ENCODE measurements around the gene SPC24. TPM values are rescaled to one million over a fixed set of nuclear protein-coding genes. Genes with fewer than 3 reads are reported as not detected.
"Not testable (repeated sequence)": the region's sequence is repeated elsewhere in the genome, so short reads cannot be mapped to it uniquely, and the experiment has no call there.

The SPC24 gene
- total RNA-seq, 4 donors from 2014 or later: 0.24 to 1.1 (median 0.78) TPM; not detected in 1

DNA sequence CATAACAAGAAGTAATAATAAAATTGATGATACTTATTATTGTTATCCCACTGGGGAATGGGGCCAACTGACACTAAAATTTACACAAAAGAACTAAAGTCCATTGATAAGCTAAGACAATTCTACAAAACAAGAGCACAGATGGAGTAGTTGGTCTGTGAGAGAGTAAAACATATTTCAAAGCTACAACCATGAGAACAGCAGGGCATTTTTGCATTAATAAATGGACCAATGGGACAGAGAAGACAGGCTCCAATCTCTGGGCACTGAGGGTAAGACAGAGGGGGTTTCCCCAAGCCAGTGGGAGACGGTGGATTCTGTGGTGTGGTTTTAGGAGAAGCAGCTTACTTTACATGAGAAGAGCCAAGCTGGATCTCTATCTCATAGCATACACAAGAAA, 27.4 kb upstream of the SPC24 start:
- 85 to 100% methylated on average over 1 of the region's 1 CpG for WGBS, 2 donors
- TF ChIP-seq POLR2A (IDR thresholded peaks at IDR 0.05): no peak
- TF ChIP-seq, protein P1, sequence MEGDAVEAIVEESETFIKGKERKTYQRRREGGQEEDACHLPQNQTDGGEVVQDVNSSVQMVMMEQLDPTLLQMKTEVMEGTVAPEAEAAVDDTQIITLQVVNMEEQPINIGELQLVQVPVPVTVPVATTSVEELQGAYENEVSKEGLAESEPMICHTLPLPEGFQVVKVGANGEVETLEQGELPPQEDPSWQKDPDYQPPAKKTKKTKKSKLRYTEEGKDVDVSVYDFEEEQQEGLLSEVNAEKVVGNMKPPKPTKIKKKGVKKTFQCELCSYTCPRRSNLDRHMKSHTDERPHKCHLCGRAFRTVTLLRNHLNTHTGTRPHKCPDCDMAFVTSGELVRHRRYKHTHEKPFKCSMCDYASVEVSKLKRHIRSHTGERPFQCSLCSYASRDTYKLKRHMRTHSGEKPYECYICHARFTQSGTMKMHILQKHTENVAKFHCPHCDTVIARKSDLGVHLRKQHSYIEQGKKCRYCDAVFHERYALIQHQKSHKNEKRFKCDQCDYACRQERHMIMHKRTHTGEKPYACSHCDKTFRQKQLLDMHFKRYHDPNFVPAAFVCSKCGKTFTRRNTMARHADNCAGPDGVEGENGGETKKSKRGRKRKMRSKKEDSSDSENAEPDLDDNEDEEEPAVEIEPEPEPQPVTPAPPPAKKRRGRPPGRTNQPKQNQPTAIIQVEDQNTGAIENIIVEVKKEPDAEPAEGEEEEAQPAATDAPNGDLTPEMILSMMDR (IDR thresholded peaks at IDR 0.05): no peak
- peaks cover 4 to 8% of the 10 kb centered on the region in 2 donors for H3K36me3 ChIP-seq
- no peak overlapping the region for H3K4me3 ChIP-seq (replicated peaks in 1 of 3)
- no peak for DNase-seq
- H3K4me1 ChIP-seq: peaks cover 13 to 45% of the 10 kb centered on the region in 2 donors
- H3K27ac ChIP-seq: peak overlapping the region in 1 of 3 donors; percentile 8
- no peaks in the 10 kb centered on the region for H3K9me3 ChIP-seq
- intact Hi-C loops (cut with DNase I): no loop called here
- no peaks in the 10 kb centered on the region for H3K27me3 ChIP-seq

DNA sequence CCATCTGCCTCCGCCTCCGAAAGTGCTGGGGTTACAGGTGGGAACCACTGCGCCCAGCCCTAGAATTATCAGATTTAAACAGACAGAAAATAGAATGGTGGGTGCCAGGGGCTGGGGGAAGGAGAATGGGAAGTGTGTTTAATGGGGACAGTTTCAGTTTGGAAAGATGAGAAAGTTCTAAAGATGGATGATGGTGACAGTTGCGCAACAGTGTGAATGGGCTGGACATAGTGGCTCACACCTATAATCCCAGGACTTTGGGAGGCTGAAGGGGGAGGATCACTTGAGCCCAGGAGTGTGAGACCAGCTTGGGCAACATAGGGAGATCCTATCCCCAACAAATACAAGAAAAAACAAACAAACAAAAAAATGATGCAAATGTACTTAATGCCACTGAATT, 25.9 kb upstream of the SPC24 start:
- H3K4me1 ChIP-seq: peaks cover 13 to 42% of the 10 kb centered on the region in 2 donors
- intact Hi-C loops (cut with DNase I): no loop called here
- TF ChIP-seq, protein P1 (IDR thresholded peaks at IDR 0.05): no peak
- TF ChIP-seq POLR2A (IDR thresholded peaks at IDR 0.05): no peak
- H3K27ac ChIP-seq: peak overlapping the region in 1 of 3 donors; percentile 17
- peaks cover 13 to 22% of the 10 kb centered on the region in 2 donors for H3K36me3 ChIP-seq
- no peak overlapping the region for H3K4me3 ChIP-seq (replicated peaks in 1 of 3)
- H3K27me3 ChIP-seq: no peaks in the 10 kb centered on the region
- no peak for DNase-seq
- 95 to 99% methylated on average over 4 of the region's 4 CpGs for WGBS, 2 donors
- H3K9me3 ChIP-seq: no peaks in the 10 kb centered on the region

- WGBS, 2 donors: 71 to 84% methylated on average over 8 of the region's 8 CpGs
- Histone ChIP-seq H3K4me1 (peaks cover 13 to 37% of the 10 kb centered on the region in 2 donors), H3K36me3 (peaks cover 18 to 27% of the 10 kb centered on the region in 2 donors), H3K27ac (peak overlapping the region in 1 of 3 donors; percentile 17)
- H3K4me3 ChIP-seq (replicated peaks in 1 of 3); H3K9me3 ChIP-seq; intact Hi-C loops (cut with DNase I); H3K27me3 ChIP-seq; DNase-seq: not testable (repeated sequence)
Observed at GRCh38 chr19:11180975-11181374, 25.4 kb upstream of the SPC24 start.

DNA sequence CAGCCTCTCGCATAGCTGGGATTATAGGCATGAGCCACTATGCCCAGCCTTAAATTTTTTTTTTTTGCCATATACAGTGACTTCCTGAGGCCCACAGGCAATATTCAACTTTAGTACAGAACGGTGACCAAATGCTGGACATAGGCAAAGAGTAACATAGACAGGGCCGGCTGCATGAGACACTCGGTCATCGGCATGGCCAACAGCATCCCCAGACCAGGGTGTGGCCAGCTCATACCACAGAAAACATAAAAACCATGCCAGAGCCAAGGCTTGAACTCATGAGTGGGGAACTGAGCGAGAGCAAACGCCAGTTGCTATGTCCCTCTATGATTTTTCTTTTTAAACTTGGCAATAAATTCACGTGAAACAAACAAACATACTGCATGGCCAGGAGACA, 24.8 kb upstream of the SPC24 start:
- no peaks in the 10 kb centered on the region for H3K27me3 ChIP-seq
- no peak for DNase-seq
- intact Hi-C loops (cut with DNase I): no loop called here
- no peak overlapping the region for H3K4me3 ChIP-seq (replicated peaks in 1 of 3)
- H3K9me3 ChIP-seq: no peaks in the 10 kb centered on the region
- peaks cover 24 to 33% of the 10 kb centered on the region in 2 donors for H3K36me3 ChIP-seq
- no peak overlapping the region for H3K27ac ChIP-seq
- TF ChIP-seq, protein P1 (IDR thresholded peaks at IDR 0.05): no peak
- no peak for TF ChIP-seq POLR2A (IDR thresholded peaks at IDR 0.05)
- 76 to 77% methylated on average over 8 of the region's 8 CpGs for whole genome bisulfite sequencing, 2 donors
- peaks cover 13 to 31% of the 10 kb centered on the region in 2 donors for H3K4me1 ChIP-seq

- DNase-seq: no peak
- Histone ChIP-seq H3K4me1 (peaks cover 7 to 26% of the 10 kb centered on the region in 2 donors), H3K27ac (peak overlapping the region in 1 of 3 donors; percentile 14), H3K27me3 (no peaks in the 10 kb centered on the region), H3K9me3 (no peaks in the 10 kb centered on the region), H3K36me3 (peaks cover 25 to 35% of the 10 kb centered on the region in 2 donors), H3K4me3 (replicated peaks in 1 of 3) (no peak overlapping the region)
- WGBS, 2 donors: 67 to 68% methylated on average over 11 of the region's 11 CpGs
- TF ChIP-seq, protein P1 (IDR thresholded peaks at IDR 0.05): no peak
- TF ChIP-seq POLR2A (IDR thresholded peaks at IDR 0.05): no peak
- intact Hi-C loops (cut with DNase I): no loop called here
Observed at GRCh38 chr19:11179716-11180297, 24.2 kb upstream of the SPC24 start.

- H3K27ac ChIP-seq; intact Hi-C loops (cut with DNase I); H3K4me3 ChIP-seq (replicated peaks in 1 of 3); DNase-seq; H3K9me3 ChIP-seq; H3K27me3 ChIP-seq: not testable (repeated sequence)
- H3K36me3 ChIP-seq: peaks cover 32 to 42% of the 10 kb centered on the region in 2 donors
- peaks cover 1 to 19% of the 10 kb centered on the region in 2 donors for H3K4me1 ChIP-seq
- 82 to 89% methylated on average over 9 of the region's 9 CpGs for WGBS, 2 donors
Observed at GRCh38 chr19:11179145-11179465, 23.5 kb upstream of the SPC24 start.
